ENCODE measurements around the gene GLTP.

GLTP gene

DNA sequence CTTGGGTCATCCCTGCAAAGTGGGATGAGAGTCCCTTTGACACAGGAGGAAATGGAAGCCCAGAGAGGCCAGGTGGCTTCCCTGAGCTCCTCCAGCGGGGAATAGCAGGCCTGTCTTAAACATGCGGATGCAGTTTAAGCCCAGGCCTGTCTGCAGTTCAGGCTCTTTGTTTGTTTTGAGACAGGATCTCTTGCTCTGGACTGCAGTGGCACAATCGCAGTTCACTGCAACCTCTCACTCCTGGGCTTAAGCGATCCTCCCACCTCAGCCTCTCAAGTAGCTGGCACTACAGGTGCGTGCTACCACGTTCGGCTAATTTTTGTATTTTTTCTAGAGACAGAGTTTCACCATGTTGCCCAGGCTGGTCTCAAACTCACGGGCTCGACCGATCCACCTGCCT lies 50.7 kb downstream of the GLTP start:
- TF ChIP-seq, protein P1, sequence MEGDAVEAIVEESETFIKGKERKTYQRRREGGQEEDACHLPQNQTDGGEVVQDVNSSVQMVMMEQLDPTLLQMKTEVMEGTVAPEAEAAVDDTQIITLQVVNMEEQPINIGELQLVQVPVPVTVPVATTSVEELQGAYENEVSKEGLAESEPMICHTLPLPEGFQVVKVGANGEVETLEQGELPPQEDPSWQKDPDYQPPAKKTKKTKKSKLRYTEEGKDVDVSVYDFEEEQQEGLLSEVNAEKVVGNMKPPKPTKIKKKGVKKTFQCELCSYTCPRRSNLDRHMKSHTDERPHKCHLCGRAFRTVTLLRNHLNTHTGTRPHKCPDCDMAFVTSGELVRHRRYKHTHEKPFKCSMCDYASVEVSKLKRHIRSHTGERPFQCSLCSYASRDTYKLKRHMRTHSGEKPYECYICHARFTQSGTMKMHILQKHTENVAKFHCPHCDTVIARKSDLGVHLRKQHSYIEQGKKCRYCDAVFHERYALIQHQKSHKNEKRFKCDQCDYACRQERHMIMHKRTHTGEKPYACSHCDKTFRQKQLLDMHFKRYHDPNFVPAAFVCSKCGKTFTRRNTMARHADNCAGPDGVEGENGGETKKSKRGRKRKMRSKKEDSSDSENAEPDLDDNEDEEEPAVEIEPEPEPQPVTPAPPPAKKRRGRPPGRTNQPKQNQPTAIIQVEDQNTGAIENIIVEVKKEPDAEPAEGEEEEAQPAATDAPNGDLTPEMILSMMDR (IDR thresholded peaks at IDR 0.05; ENCODE audit: extremely low read depth, missing control alignments) = no peak
- no peak for DNase-seq (ENCODE audit: low spot score)

DNA sequence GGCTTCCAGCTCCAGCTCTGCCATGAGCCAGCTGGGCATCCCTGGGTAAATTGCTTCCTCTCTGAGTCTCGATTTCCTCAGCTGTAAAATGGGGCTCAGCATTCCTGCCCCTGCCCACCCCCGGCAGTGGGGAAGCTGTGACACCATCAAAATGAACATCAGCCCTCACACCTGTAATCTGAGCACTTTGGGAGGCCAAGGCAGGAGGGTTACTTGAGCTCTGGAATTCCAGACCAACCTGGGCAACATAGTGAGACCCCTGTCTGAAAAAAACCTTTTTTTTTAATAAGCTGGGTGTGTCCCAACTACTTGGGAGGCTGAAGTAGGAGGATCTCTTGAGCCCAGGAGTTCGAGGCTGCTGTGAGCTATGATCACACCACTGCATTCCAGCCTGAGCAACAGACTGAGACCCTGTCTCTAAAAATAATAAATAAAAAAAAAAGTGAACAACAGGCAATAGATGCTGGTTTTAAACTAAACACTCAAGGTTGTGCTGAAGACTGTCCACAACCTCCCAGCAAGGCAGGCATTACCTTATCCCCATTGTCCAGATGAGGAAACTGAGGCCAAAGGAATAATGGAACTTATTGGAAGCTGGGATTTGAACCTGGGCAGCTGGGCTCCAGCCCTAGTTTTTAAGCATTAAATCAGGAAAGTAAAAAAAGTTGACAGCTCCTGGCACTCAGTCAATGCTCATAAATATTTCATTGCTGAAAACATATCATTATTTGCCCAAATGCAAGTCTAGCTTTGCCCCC lies 51.4 kb downstream of the GLTP start:
- TF ChIP-seq, protein P1 (IDR thresholded peaks at IDR 0.05; ENCODE audit: extremely low read depth, missing control alignments) = no peak
- no peak for DNase-seq (ENCODE audit: low spot score)

DNA sequence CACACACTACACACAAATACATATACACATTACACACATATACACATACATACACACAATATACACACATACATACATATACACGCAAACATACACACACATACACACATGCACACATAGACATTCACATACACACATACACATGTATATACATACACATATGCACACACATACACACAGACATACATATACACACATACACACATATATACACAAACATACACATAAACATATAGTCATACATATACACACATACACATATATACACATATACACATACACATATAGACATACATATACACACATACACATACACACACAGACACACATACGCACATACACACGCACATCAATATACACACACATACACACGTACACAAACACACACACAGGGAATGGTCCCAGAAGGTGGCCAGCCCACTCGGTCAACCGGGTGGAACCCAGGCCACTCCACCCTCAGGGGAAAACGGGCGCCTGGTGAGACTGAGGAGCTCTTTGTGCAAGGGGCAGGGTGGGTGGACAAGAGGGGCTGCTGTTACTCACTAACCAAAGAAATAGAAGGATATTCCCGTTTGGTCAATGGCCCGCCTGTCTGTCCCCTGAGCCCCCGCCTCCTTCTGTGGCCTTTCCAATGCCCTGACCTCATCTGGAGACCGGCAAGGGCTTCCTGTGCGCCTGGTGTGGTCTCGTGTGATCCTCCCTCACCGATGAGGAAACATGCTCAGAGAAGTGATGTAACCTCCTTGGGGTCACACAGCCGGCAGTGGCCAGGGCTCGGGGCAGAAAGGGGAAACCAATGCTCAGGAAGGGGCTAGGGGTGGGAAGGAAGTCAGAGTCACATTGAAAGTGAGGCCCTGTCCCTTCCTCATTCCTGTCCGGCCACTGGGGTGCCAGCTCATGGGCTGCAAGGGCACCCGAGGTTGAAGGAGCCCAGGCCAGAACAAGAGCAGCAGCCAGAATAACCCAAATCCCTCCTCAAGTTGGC lies 52.5 kb downstream of the GLTP start:
- DNase-seq (ENCODE audit: low spot score) = no peak
- TF ChIP-seq, protein P1 (IDR thresholded peaks at IDR 0.05; ENCODE audit: extremely low read depth, missing control alignments) = no peak

DNA sequence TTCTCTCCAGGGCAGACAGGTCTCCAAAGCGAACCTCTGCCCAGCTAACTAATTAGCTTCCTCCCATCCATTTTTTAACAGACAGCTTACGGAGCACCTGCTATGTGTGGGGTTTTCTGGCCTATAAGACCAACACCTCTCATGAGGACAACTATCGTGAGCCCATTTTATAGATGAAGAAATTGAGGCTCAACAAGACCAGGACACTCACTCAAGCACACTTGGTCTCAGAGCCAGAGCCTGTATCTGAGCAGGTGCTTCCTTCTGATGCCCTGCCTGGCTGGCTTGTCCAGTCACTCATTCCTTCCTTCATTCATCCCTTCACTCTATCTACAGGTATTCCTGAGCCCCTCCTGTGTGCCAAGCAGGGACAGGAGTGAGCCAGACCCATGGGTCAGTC lies 53.3 kb downstream of the GLTP start:
- TF ChIP-seq, protein P1 (IDR thresholded peaks at IDR 0.05; ENCODE audit: extremely low read depth, missing control alignments) = no peak
- no peak for DNase-seq (ENCODE audit: low spot score)

DNA sequence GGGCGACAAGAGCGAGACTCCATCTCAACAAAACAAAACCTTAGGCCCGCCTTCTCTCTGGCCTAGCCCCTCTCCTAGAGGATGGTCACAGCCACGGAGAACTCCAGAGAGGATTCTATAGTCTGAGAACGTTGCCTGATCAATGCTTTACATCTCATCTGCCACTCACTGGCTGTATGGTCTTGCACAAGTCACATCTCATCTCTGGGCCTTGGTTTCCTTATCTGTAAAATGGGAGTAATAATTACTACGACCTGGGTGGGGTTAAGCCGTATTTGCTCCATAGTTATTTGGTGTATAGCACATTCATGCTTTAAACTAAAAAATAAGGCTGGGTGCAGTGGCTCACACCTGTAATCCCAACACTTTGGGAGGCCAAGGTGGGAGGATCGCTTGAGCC lies 55.6 kb downstream of the GLTP start:
- TF ChIP-seq, protein P1 (IDR thresholded peaks at IDR 0.05; ENCODE audit: extremely low read depth, missing control alignments) = no peak
- DNase-seq (ENCODE audit: low spot score) = no peak

DNA sequence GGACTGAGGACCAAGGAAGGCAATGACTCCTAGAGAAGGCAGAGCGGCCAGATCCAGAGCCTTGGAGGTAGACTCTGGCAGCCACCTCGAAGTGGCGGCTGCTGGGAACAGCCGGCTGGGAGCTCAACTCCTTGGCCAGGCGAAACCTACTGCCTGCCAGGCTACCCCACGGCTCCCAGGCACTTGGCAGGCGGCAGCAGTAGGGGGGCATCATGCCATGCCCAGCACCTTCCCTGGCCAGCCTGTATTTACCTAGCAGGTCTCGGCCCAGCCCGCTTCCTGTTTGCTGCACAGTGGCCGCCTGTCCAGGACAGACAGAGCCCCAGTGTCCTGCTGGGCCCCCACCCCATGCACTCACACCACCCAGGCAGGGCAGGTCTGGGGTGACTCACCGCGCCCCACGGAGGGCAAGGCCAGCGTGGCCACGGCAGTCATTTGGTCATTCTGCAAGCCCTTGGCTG lies 57.4 kb downstream of the GLTP start:
- TF ChIP-seq, protein P1 (IDR thresholded peaks at IDR 0.05; ENCODE audit: extremely low read depth, missing control alignments) = no peak
- DNase-seq (ENCODE audit: low spot score) = no peak

DNA sequence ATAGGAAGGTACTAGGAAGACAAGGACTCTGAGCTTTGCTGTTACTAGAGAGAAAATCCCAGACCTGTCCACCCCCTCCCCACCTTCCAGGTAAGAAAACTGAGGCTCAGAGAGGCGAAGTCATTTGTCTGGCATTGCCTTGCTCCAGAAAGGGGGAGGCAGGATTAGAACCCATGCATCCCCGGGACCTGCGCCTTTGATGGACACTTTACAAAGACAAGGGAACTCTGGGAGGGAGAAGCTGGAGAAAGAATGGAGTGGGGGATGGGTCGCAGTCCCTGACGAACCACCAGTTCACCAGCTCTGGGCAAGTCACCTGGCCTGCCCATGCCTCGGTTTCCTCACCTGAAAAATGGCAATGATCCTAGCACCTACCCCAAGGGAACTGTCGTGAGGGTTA lies 57.9 kb downstream of the GLTP start:
- no peak for DNase-seq (ENCODE audit: low spot score)
- TF ChIP-seq, protein P1 (IDR thresholded peaks at IDR 0.05; ENCODE audit: extremely low read depth, missing control alignments) = no peak

Measured in GM20000 (cell line).